Measurements from ENCODE around the gene LRP8. TPM values are rescaled to one million over a fixed set of nuclear protein-coding genes. Genes with fewer than 3 reads are reported as not detected.
"Not testable (repeated sequence)": the region's sequence is repeated elsewhere in the genome, so short reads cannot be mapped to it uniquely, and the experiment has no call there.

The LRP8 gene
- total and polyA plus RNA-seq, 7 experiments from 2014 or later, result 0.64 to 45.8 (median 4.7) TPM

- Histone ChIP-seq H3K4me3 (ENCODE audit: low read length) (no peak overlapping the region), H3K36me3 (ENCODE audit: control insufficient read depth in 2 of 3, insufficient read depth in 3 of 3, low read length in 3 of 3) (peaks cover 25 to 89% (median 25%) of the 10 kb centered on the region in 3 experiments), H3K4me1 (ENCODE audit: control insufficient read depth in 2 of 2, insufficient read depth in 2 of 2, low read length in 2 of 2) (no peaks in the 10 kb centered on the region), H3K27ac (ENCODE audit: low read depth, low read length) (no peak overlapping the region), H3K27me3 (ENCODE audit: control insufficient read depth in 2 of 2, insufficient read depth in 2 of 2, low read length in 2 of 2) (no peaks in the 10 kb centered on the region), H3K9me3 (ENCODE audit: control insufficient read depth in 2 of 3, low read length in 3 of 3) (peaks cover 0 to 12% (median 3%) of the 10 kb centered on the region in 3 experiments)
- Mint-ChIP-seq H3K4me1 (peaks cover 0 to 13% (median 7%) of the 10 kb centered on the region in 7 donors), H3K27me3 (no peaks in the 10 kb centered on the region), H3K36me3 (peaks cover 16 to 66% (median 36%) of the 10 kb centered on the region in 5 donors), H3K4me3 (no peak overlapping the region), H3K9me3 (peaks cover 2 to 13% (median 8%) of the 10 kb centered on the region in 11 donors), H3K27ac (no peak overlapping the region)
- ATAC-seq (no peak), DNase-seq (no peak)
- ChIA-PET CTCF (interaction anchor here (0.6 kb wide), 1 partner anchor 68 kb away, joined by 3 read pairs; no protein-coding TSS in a partner anchor), POLR2A (no interaction called here)
- intact Hi-C loops (cut with micrococcal nuclease), result no loop called here
Observed at GRCh38 chr1:53210954-53211353, 116.9 kb downstream of the LRP8 start.

- DNase-seq (no peak), ATAC-seq (no peak)
- Mint-ChIP-seq H3K9me3 (peaks cover 2 to 15% (median 9%) of the 10 kb centered on the region in 11 donors), H3K36me3 (peaks cover 17 to 70% (median 35%) of the 10 kb centered on the region in 5 donors), H3K4me3 (no peak overlapping the region), H3K27me3 (no peaks in the 10 kb centered on the region), H3K27ac (no peak overlapping the region), H3K4me1 (peaks cover 0 to 13% (median 7%) of the 10 kb centered on the region in 7 donors)
- CTCF ChIA-PET, result no interaction called here
- Histone ChIP-seq H3K27me3 (ENCODE audit: control insufficient read depth in 2 of 2, insufficient read depth in 2 of 2, low read length in 2 of 2) (no peaks in the 10 kb centered on the region), H3K4me3 (ENCODE audit: low read length) (no peak overlapping the region), H3K4me1 (ENCODE audit: control insufficient read depth in 2 of 2, insufficient read depth in 2 of 2, low read length in 2 of 2) (no peaks in the 10 kb centered on the region), H3K36me3 (ENCODE audit: control insufficient read depth in 2 of 3, insufficient read depth in 3 of 3, low read length in 3 of 3) (peaks cover 22 to 87% (median 22%) of the 10 kb centered on the region in 3 experiments), H3K9me3 (ENCODE audit: control insufficient read depth in 2 of 3, low read length in 3 of 3) (peaks cover 0 to 16% (median 3%) of the 10 kb centered on the region in 3 experiments), H3K27ac (ENCODE audit: low read depth, low read length) (no peak overlapping the region)
- POLR2A ChIA-PET, result no interaction called here
- intact Hi-C loops (cut with micrococcal nuclease), result no loop called here
Observed at GRCh38 chr1:53210352-53210751, 117.5 kb downstream of the LRP8 start.

DNA sequence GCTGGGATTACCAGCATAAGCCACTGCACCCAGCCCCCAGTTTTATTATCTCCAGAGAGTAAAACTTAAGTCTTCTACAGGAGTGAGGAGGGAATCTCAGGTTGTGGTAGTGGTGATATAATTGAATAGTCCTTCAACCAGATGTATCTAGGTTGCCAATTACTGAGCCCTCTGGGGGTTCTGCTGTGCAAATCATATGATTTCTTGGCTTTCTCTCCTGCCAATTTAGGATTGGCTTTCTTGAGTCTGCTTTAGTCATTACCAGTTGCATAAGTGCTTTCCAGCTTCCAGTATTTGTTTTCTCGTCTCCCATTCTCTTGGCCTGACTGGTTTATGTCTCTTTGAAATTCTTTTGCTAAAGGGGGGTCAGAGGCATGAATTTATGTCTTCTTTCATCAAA is 120.1 kb downstream of the LRP8 start:
- CTCF ChIA-PET, result no interaction called here
- peaks cover 16 to 89% (median 19%) of the 10 kb centered on the region in 3 experiments for H3K36me3 ChIP-seq (ENCODE audit: control insufficient read depth in 2 of 3, insufficient read depth in 3 of 3, low read length in 3 of 3)
- H3K27ac Mint-ChIP-seq, result peak overlapping the region in 1 of 9 donors; percentile 6

DNA sequence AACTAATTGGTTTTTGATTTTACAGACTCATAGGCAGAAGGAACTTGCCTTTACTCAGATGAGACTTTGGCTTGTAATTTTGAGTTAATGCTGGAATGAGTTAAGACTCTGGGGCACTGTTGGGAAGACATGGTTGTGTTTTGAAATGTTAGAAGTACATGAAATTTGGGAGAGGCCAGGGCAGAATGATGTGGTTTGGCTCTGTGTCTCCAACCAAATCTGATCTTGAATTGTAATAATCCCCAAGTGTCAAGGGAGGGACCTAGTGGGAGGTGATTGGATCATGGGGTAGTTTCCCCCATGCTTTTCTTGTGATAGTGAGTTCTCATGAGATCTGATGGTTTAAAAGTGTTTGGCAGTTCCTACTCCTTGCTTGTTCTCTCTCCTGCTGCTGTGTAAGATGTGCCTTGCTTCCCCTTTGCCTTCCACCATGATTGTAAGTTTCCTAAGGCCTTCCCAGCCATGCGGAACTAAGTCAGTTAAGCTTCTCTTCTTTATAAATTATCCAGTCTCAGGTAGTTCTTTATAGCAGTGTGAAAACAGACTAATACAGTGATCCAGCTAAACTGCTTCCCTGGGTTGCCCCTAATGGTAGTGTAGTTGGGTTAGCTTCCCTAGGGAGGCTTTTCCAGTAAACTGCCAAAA is 121.0 kb downstream of the LRP8 start:
- intact Hi-C loops (cut with micrococcal nuclease), result no loop called here
- DNase-seq, result no peak
- H3K4me1 Mint-ChIP-seq, result peaks cover 0 to 31% (median 28%) of the 10 kb centered on the region in 7 donors
- H3K4me3 Mint-ChIP-seq, result no peak overlapping the region
- ATAC-seq, result no peak
- no peaks in the 10 kb centered on the region for H3K4me1 ChIP-seq (ENCODE audit: control insufficient read depth in 2 of 2, insufficient read depth in 2 of 2, low read length in 2 of 2)
- H3K36me3 Mint-ChIP-seq, result peaks cover 45 to 85% (median 60%) of the 10 kb centered on the region in 5 donors
- H3K9me3 Mint-ChIP-seq, result peaks cover 5 to 27% (median 16%) of the 10 kb centered on the region in 11 donors
- no peak overlapping the region for H3K4me3 ChIP-seq (ENCODE audit: low read length)
- H3K36me3 ChIP-seq (ENCODE audit: control insufficient read depth in 2 of 3, insufficient read depth in 3 of 3, low read length in 3 of 3), result peaks cover 10 to 92% (median 18%) of the 10 kb centered on the region in 3 experiments
- no peaks in the 10 kb centered on the region for H3K27me3 ChIP-seq (ENCODE audit: control insufficient read depth in 2 of 2, insufficient read depth in 2 of 2, low read length in 2 of 2)
- CTCF ChIA-PET, result no interaction called here
- POLR2A ChIA-PET, result no interaction called here
- peaks cover 0 to 16% (median 3%) of the 10 kb centered on the region in 3 experiments for H3K9me3 ChIP-seq (ENCODE audit: control insufficient read depth in 2 of 3, low read length in 3 of 3)
- H3K27me3 Mint-ChIP-seq, result no peaks in the 10 kb centered on the region
- H3K27ac Mint-ChIP-seq, result peak overlapping the region in 2 of 9 donors; percentile 4 to 43
- H3K27ac ChIP-seq (ENCODE audit: low read depth, low read length), result no peak overlapping the region

More for the DNA sequence above, 120.1 kb downstream of the LRP8 start:
- Mint-ChIP-seq H3K9me3 (peaks cover 5 to 27% (median 16%) of the 10 kb centered on the region in 11 donors), H3K27me3 (no peaks in the 10 kb centered on the region), H3K4me3 (no peak overlapping the region), H3K36me3 (peaks cover 41 to 83% (median 60%) of the 10 kb centered on the region in 5 donors), H3K4me1 (peaks cover 0 to 31% (median 28%) of the 10 kb centered on the region in 7 donors)
- H3K27ac ChIP-seq (ENCODE audit: low read depth, low read length), result no peak overlapping the region
- no peaks in the 10 kb centered on the region for H3K27me3 ChIP-seq (ENCODE audit: control insufficient read depth in 2 of 2, insufficient read depth in 2 of 2, low read length in 2 of 2)
- ATAC-seq, result no peak
- DNase-seq, result no peak
- intact Hi-C loops (cut with micrococcal nuclease), result no loop called here
- no peak overlapping the region for H3K4me3 ChIP-seq (ENCODE audit: low read length)
- POLR2A ChIA-PET, result no interaction called here
- peaks cover 0 to 16% (median 3%) of the 10 kb centered on the region in 3 experiments for H3K9me3 ChIP-seq (ENCODE audit: control insufficient read depth in 2 of 3, low read length in 3 of 3)
- no peaks in the 10 kb centered on the region for H3K4me1 ChIP-seq (ENCODE audit: control insufficient read depth in 2 of 2, insufficient read depth in 2 of 2, low read length in 2 of 2)

GRCh38 chr1:53206083-53206685 is 121.7 kb downstream of the LRP8 start:
- DNase-seq, result peak in 1 of 9 donors; percentile 6
- H3K4me3 ChIP-seq (ENCODE audit: low read length); CTCF ChIA-PET; H3K27ac ChIP-seq (ENCODE audit: low read depth, low read length); H3K4me3 Mint-ChIP-seq; intact Hi-C loops (cut with micrococcal nuclease); ATAC-seq; H3K27me3 ChIP-seq (ENCODE audit: control insufficient read depth in 2 of 2, insufficient read depth in 2 of 2, low read length in 2 of 2); H3K27ac Mint-ChIP-seq; H3K4me1 ChIP-seq (ENCODE audit: control insufficient read depth in 2 of 2, insufficient read depth in 2 of 2, low read length in 2 of 2); H3K27me3 Mint-ChIP-seq: not testable (repeated sequence)
- POLR2A ChIA-PET, result interaction anchor here (0.7 kb wide), 1 partner anchor 13 kb away, joined by 3 read pairs; no protein-coding TSS in a partner anchor
- Histone ChIP-seq H3K9me3 (ENCODE audit: control insufficient read depth in 2 of 3, low read length in 3 of 3) (peaks cover 0 to 16% (median 3%) of the 10 kb centered on the region in 3 experiments), H3K36me3 (ENCODE audit: control insufficient read depth in 2 of 3, insufficient read depth in 3 of 3, low read length in 3 of 3) (peaks cover 10 to 94% (median 18%) of the 10 kb centered on the region in 3 experiments)
- Mint-ChIP-seq H3K9me3 (peaks cover 5 to 27% (median 16%) of the 10 kb centered on the region in 11 donors), H3K36me3 (peaks cover 45 to 88% (median 63%) of the 10 kb centered on the region in 5 donors), H3K4me1 (peaks cover 0 to 31% (median 28%) of the 10 kb centered on the region in 7 donors)

DNA sequence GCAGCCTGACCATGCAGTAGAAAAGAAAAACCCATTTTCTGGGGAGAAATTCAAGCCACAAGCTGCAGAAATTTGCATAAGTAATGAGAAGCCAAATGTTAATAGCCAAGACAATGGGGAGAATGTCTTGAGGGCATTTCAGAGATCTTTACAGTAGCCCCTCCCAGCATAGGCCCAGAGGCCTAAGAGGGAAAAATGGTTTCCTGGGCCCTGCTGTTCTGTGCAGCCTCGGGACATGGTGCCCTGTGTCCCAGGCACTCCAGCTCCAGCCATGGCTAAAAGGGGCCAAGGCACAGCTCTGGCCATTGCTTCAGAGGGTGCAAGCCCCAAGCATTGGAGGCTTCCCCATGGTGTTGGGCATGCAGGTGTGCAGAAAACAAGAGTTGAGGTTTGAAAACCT is 122.4 kb downstream of the LRP8 start:
- POLR2A ChIA-PET, result interaction anchor here (0.7 kb wide), 1 partner anchor 13 kb away, joined by 3 read pairs; no protein-coding TSS in a partner anchor
- Mint-ChIP-seq H3K9me3 (peaks cover 5 to 27% (median 16%) of the 10 kb centered on the region in 11 donors), H3K4me1 (peaks cover 0 to 38% (median 28%) of the 10 kb centered on the region in 7 donors), H3K4me3 (peak overlapping the region in 1 of 10 donors; percentile 14), H3K36me3 (peaks cover 45 to 89% (median 70%) of the 10 kb centered on the region in 5 donors)
- H3K4me3 ChIP-seq (ENCODE audit: low read length); H3K27ac Mint-ChIP-seq; H3K27me3 ChIP-seq (ENCODE audit: control insufficient read depth in 2 of 2, insufficient read depth in 2 of 2, low read length in 2 of 2); CTCF ChIA-PET; ATAC-seq; intact Hi-C loops (cut with micrococcal nuclease); H3K27ac ChIP-seq (ENCODE audit: low read depth, low read length); H3K4me1 ChIP-seq (ENCODE audit: control insufficient read depth in 2 of 2, insufficient read depth in 2 of 2, low read length in 2 of 2); H3K27me3 Mint-ChIP-seq; DNase-seq: not testable (repeated sequence)
- Histone ChIP-seq H3K36me3 (ENCODE audit: control insufficient read depth in 2 of 3, insufficient read depth in 3 of 3, low read length in 3 of 3) (peaks cover 10 to 93% (median 12%) of the 10 kb centered on the region in 3 experiments), H3K9me3 (ENCODE audit: control insufficient read depth in 2 of 3, low read length in 3 of 3) (peaks cover 0 to 16% (median 3%) of the 10 kb centered on the region in 3 experiments)

All from naive thymus-derived CD4-positive, alpha-beta T cell (primary cell).